ENCODE data around the gene RSBN1L.

The RSBN1L gene

GRCh38 chr7:77738871-77739270 is 42.6 kb downstream of the RSBN1L start:
- H3K4me3 ChIP-seq (ENCODE audit: low read depth in 1 of 5, low read length in 5 of 5): no peak overlapping the region

DNA sequence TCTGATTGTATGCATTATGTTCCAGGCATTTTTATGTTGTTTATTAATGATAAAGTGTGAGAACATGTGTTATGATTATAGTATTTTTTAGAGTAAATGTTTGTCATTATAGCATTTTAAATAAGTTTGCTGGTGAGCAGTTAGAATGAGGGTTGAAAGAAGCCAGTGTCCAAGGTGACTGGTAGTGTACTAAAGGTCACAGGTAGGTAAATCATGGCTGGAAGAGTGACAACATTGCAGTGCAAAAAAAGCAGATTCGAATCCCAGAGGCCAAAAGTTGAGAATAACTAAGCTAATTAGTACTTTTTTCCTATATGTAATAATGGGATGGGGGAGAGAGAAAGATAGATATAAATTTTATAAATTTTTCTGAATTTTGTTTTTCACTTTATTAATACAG is 44.0 kb downstream of the RSBN1L start:
- H3K4me1 ChIP-seq (ENCODE audit: control insufficient read depth in 5 of 5, insufficient read depth in 5 of 5, low read length in 5 of 5): peaks cover 0 to 6% (median 0%) of the 10 kb centered on the region in 5 donors
- no peak overlapping the region for H3K9ac ChIP-seq (ENCODE audit: low read length in 5 of 5)
- H3K9me3 ChIP-seq (ENCODE audit: control insufficient read depth in 5 of 5, low read length in 5 of 5): no peaks in the 10 kb centered on the region
- no peak overlapping the region for H3K4me3 ChIP-seq (ENCODE audit: low read depth in 1 of 5, low read length in 5 of 5)
- H3K27ac ChIP-seq (ENCODE audit: low read depth, low read length): no peak overlapping the region
- no peaks in the 10 kb centered on the region for H3K27me3 ChIP-seq (ENCODE audit: control insufficient read depth in 5 of 5, insufficient read depth in 4 of 5, low read length in 5 of 5)
- H3K36me3 ChIP-seq (ENCODE audit: control insufficient read depth in 5 of 5, insufficient read depth in 5 of 5, low read length in 5 of 5): peaks cover 0 to 7% (median 0%) of the 10 kb centered on the region in 5 donors

More at GRCh38 chr7:77738871-77739270, 42.6 kb downstream of the RSBN1L start:
- Histone ChIP-seq H3K36me3 (ENCODE audit: control insufficient read depth in 5 of 5, insufficient read depth in 5 of 5, low read length in 5 of 5) (peaks cover 0 to 7% (median 0%) of the 10 kb centered on the region in 5 donors), H3K27me3 (ENCODE audit: control insufficient read depth in 5 of 5, insufficient read depth in 4 of 5, low read length in 5 of 5) (no peaks in the 10 kb centered on the region), H3K9me3 (ENCODE audit: control insufficient read depth in 5 of 5, low read length in 5 of 5) (no peaks in the 10 kb centered on the region), H3K4me1 (ENCODE audit: control insufficient read depth in 5 of 5, insufficient read depth in 5 of 5, low read length in 5 of 5) (peaks cover 0 to 7% (median 3%) of the 10 kb centered on the region in 5 donors), H3K27ac (ENCODE audit: low read depth, low read length) (no peak overlapping the region), H3K9ac (ENCODE audit: low read length in 5 of 5) (no peak overlapping the region)

DNA sequence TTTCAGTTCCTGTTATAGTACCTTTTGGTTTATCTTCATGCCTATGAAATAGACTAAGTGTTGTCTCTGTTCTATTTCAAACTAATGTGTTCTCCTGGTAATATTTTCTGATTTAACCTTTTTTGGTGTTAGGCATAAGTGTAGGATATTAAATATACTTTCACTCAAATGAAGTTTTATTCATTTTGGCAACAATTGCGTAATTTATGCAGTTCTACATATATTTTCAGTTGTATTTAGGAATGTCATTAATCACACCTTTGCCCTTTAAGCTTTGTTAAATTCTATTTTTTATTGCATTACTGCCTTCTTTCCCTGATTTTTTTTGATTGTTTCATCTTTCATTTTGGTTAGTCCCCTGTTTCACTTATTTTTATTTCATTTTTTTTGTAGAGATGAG is 47.3 kb downstream of the RSBN1L start:
- no peak overlapping the region for H3K9ac ChIP-seq (ENCODE audit: low read length in 5 of 5)
- H3K27ac ChIP-seq (ENCODE audit: low read depth, low read length): no peak overlapping the region
- H3K9me3 ChIP-seq (ENCODE audit: control insufficient read depth in 5 of 5, low read length in 5 of 5): no peaks in the 10 kb centered on the region
- H3K27me3 ChIP-seq (ENCODE audit: control insufficient read depth in 5 of 5, insufficient read depth in 4 of 5, low read length in 5 of 5): no peaks in the 10 kb centered on the region
- H3K4me1 ChIP-seq (ENCODE audit: control insufficient read depth in 5 of 5, insufficient read depth in 5 of 5, low read length in 5 of 5): no peaks in the 10 kb centered on the region
- H3K4me3 ChIP-seq (ENCODE audit: low read depth in 1 of 5, low read length in 5 of 5): no peak overlapping the region
- no peaks in the 10 kb centered on the region for H3K36me3 ChIP-seq (ENCODE audit: control insufficient read depth in 5 of 5, insufficient read depth in 5 of 5, low read length in 5 of 5)

DNA sequence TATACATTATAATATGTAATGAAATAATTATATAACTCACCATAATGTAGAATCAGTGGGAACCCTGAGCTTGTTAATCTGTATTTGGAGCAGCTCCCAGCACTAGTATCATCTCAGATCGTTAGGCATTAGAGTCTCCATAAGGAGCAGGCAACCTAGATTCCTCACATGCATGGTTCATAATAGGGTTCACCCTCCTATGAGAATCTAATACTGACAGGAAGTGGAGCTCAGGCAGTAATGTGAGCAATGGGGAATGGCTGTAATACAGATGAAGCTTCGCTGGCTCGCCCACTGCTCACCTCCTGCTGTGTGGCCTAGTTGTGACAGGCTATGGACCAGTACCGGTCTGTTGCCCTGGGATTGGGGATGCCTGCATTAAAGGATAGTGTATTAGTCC is 49.5 kb downstream of the RSBN1L start:
- Histone ChIP-seq H3K36me3 (ENCODE audit: control insufficient read depth in 5 of 5, insufficient read depth in 5 of 5, low read length in 5 of 5) (peaks cover 0 to 10% (median 5%) of the 10 kb centered on the region in 5 donors), H3K9me3 (ENCODE audit: control insufficient read depth in 5 of 5, low read length in 5 of 5) (no peaks in the 10 kb centered on the region), H3K4me1 (ENCODE audit: control insufficient read depth in 5 of 5, insufficient read depth in 5 of 5, low read length in 5 of 5) (no peaks in the 10 kb centered on the region), H3K9ac (ENCODE audit: low read length in 5 of 5) (no peak overlapping the region), H3K4me3 (ENCODE audit: low read depth in 1 of 5, low read length in 5 of 5) (no peak overlapping the region), H3K27me3 (ENCODE audit: control insufficient read depth in 5 of 5, insufficient read depth in 4 of 5, low read length in 5 of 5) (no peaks in the 10 kb centered on the region), H3K27ac (ENCODE audit: low read depth, low read length) (no peak overlapping the region)

GRCh38 chr7:77746164-77746823 is 50.0 kb downstream of the RSBN1L start:
- Histone ChIP-seq H3K27ac (ENCODE audit: low read depth, low read length) (no peak overlapping the region), H3K27me3 (ENCODE audit: control insufficient read depth in 5 of 5, insufficient read depth in 4 of 5, low read length in 5 of 5) (no peaks in the 10 kb centered on the region), H3K9me3 (ENCODE audit: control insufficient read depth in 5 of 5, low read length in 5 of 5) (no peaks in the 10 kb centered on the region), H3K4me3 (ENCODE audit: low read depth in 1 of 5, low read length in 5 of 5) (no peak overlapping the region), H3K9ac (ENCODE audit: low read length in 5 of 5) (no peak overlapping the region), H3K36me3 (ENCODE audit: control insufficient read depth in 5 of 5, insufficient read depth in 5 of 5, low read length in 5 of 5) (peaks cover 0 to 15% (median 5%) of the 10 kb centered on the region in 5 donors), H3K4me1 (ENCODE audit: control insufficient read depth in 5 of 5, insufficient read depth in 5 of 5, low read length in 5 of 5) (no peaks in the 10 kb centered on the region)

DNA sequence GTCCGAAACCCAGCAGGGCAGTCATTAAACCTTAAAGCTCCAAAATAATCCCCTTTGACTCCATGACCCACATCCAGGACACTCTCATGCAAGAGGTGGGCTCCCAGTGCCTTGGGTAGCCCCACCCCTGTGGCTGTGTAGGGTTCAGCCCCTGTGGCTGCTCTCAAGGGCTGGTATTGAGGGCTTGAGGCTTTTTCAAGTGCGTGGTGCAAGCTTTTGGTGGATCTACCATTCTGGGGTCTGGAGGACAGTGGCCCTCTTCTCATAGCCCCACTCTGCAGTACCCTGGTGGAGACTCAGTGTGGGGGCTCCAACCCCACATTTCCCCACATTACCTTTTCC is 50.5 kb downstream of the RSBN1L start:
- H3K4me1 ChIP-seq (ENCODE audit: control insufficient read depth in 5 of 5, insufficient read depth in 5 of 5, low read length in 5 of 5): no peaks in the 10 kb centered on the region
- no peak overlapping the region for H3K4me3 ChIP-seq (ENCODE audit: low read depth in 1 of 5, low read length in 5 of 5)
- H3K27ac ChIP-seq (ENCODE audit: low read depth, low read length): no peak overlapping the region
- H3K9ac ChIP-seq (ENCODE audit: low read length in 5 of 5): no peak overlapping the region
- H3K27me3 ChIP-seq (ENCODE audit: control insufficient read depth in 5 of 5, insufficient read depth in 4 of 5, low read length in 5 of 5): no peaks in the 10 kb centered on the region
- no peaks in the 10 kb centered on the region for H3K9me3 ChIP-seq (ENCODE audit: control insufficient read depth in 5 of 5, low read length in 5 of 5)
- peaks cover 0 to 19% (median 5%) of the 10 kb centered on the region in 5 donors for H3K36me3 ChIP-seq (ENCODE audit: control insufficient read depth in 5 of 5, insufficient read depth in 5 of 5, low read length in 5 of 5)

DNA sequence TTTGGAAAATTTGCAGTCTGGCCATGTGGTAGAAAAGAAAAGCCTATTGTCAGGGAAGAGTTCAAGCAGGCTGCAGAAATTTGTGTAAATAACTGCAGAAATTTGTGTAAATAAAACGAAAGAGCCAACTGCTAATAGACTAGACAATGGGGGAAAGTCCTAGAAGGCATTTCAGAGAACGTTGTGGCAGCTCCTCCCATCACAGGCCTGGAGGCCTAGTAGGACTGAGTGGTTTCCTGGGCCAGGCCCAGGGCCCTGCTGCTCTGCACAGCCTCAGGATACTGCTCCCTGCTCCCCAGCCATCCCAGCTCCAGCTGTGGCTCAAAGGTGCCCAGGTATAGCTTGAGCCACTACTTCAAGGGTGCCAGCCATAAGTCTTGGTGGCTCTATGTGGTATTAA is 50.9 kb downstream of the RSBN1L start:
- Histone ChIP-seq H3K4me1 (ENCODE audit: control insufficient read depth in 5 of 5, insufficient read depth in 5 of 5, low read length in 5 of 5) (no peaks in the 10 kb centered on the region), H3K36me3 (ENCODE audit: control insufficient read depth in 5 of 5, insufficient read depth in 5 of 5, low read length in 5 of 5) (peaks cover 0 to 19% (median 5%) of the 10 kb centered on the region in 5 donors), H3K27ac (ENCODE audit: low read depth, low read length) (no peak overlapping the region)

DNA sequence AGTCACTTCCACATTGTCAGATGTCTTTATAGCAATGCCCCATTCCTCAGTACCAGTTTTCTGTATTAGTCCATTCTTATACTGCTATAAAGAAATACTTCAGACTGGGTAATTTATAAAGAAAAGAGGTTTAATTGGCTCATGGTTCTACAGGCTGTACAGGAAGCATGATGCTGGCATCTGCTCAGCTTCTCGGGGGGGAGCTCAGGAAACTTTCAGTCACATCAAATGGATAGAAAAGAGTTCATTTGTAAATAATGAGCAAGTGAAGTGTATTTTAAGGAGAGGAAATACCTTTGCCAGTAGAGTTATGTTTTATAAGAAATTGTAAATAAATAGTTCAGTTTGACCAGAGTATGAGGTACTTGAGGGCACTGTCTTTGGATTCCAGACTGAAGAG is 51.5 kb downstream of the RSBN1L start:
- Histone ChIP-seq H3K36me3 (ENCODE audit: control insufficient read depth in 5 of 5, insufficient read depth in 5 of 5, low read length in 5 of 5) (peaks cover 0 to 19% (median 5%) of the 10 kb centered on the region in 5 donors), H3K27ac (ENCODE audit: low read depth, low read length) (no peak overlapping the region), H3K9me3 (ENCODE audit: control insufficient read depth in 5 of 5, low read length in 5 of 5) (no peaks in the 10 kb centered on the region), H3K9ac (ENCODE audit: low read length in 5 of 5) (no peak overlapping the region), H3K4me3 (ENCODE audit: low read depth in 1 of 5, low read length in 5 of 5) (no peak overlapping the region), H3K4me1 (ENCODE audit: control insufficient read depth in 5 of 5, insufficient read depth in 5 of 5, low read length in 5 of 5) (no peaks in the 10 kb centered on the region), H3K27me3 (ENCODE audit: control insufficient read depth in 5 of 5, insufficient read depth in 4 of 5, low read length in 5 of 5) (no peaks in the 10 kb centered on the region)

More for the DNA sequence above, 50.9 kb downstream of the RSBN1L start:
- H3K9ac ChIP-seq (ENCODE audit: low read length in 5 of 5): no peak overlapping the region
- no peaks in the 10 kb centered on the region for H3K9me3 ChIP-seq (ENCODE audit: control insufficient read depth in 5 of 5, low read length in 5 of 5)
- H3K27me3 ChIP-seq (ENCODE audit: control insufficient read depth in 5 of 5, insufficient read depth in 4 of 5, low read length in 5 of 5): no peaks in the 10 kb centered on the region
- H3K4me3 ChIP-seq (ENCODE audit: low read depth in 1 of 5, low read length in 5 of 5): no peak overlapping the region

- H3K27ac ChIP-seq (ENCODE audit: low read depth, low read length): no peak overlapping the region
- H3K4me1 ChIP-seq (ENCODE audit: control insufficient read depth in 5 of 5, insufficient read depth in 5 of 5, low read length in 5 of 5): no peaks in the 10 kb centered on the region
- no peak overlapping the region for H3K4me3 ChIP-seq (ENCODE audit: low read depth in 1 of 5, low read length in 5 of 5)
- H3K9me3 ChIP-seq (ENCODE audit: control insufficient read depth in 5 of 5, low read length in 5 of 5): no peaks in the 10 kb centered on the region
- H3K27me3 ChIP-seq (ENCODE audit: control insufficient read depth in 5 of 5, insufficient read depth in 4 of 5, low read length in 5 of 5): no peaks in the 10 kb centered on the region
- H3K36me3 ChIP-seq (ENCODE audit: control insufficient read depth in 5 of 5, insufficient read depth in 5 of 5, low read length in 5 of 5): peaks cover 0 to 19% (median 5%) of the 10 kb centered on the region in 5 donors
- H3K9ac ChIP-seq (ENCODE audit: low read length in 5 of 5): no peak overlapping the region
Observed at GRCh38 chr7:77752016-77752415, 55.8 kb downstream of the RSBN1L start.

- no peaks in the 10 kb centered on the region for H3K9me3 ChIP-seq (ENCODE audit: control insufficient read depth in 5 of 5, low read length in 5 of 5)
- no peak overlapping the region for H3K9ac ChIP-seq (ENCODE audit: low read length in 5 of 5)
- peaks cover 0 to 19% (median 5%) of the 10 kb centered on the region in 5 donors for H3K36me3 ChIP-seq (ENCODE audit: control insufficient read depth in 5 of 5, insufficient read depth in 5 of 5, low read length in 5 of 5)
Observed at GRCh38 chr7:77753173-77753572, 56.9 kb downstream of the RSBN1L start.

More at GRCh38 chr7:77753173-77753572, 56.9 kb downstream of the RSBN1L start:
- no peaks in the 10 kb centered on the region for H3K27me3 ChIP-seq (ENCODE audit: control insufficient read depth in 5 of 5, insufficient read depth in 4 of 5, low read length in 5 of 5)
- H3K4me1 ChIP-seq (ENCODE audit: control insufficient read depth in 5 of 5, insufficient read depth in 5 of 5, low read length in 5 of 5): no peaks in the 10 kb centered on the region
- no peak overlapping the region for H3K4me3 ChIP-seq (ENCODE audit: low read depth in 1 of 5, low read length in 5 of 5)
- H3K27ac ChIP-seq (ENCODE audit: low read depth, low read length): no peak overlapping the region
